SK-N-SH (cell line): ENCODE data around the gene ZNF225. TPM values are rescaled to one million over a fixed set of nuclear protein-coding genes. Genes with fewer than 3 reads are reported as not detected.
A peak's percentile ranks its signal among the peaks of the same experiment; 100 is the strongest.

Experiments used
- CTCF ChIA-PET: fragments of 300-600, 350-600 bp; formaldehyde crosslinking; extraction: SDS; loops from one replicate; lab custom pipeline; 2021; lab: Yijun Ruan, JAX
- POLR2A ChIA-PET: fragments of 350-600 bp; sonication (Branson Sonifier 250); formaldehyde crosslinking; extraction: SDS; loops from one replicate; lab custom pipeline; 2020; ENCODE audit warnings: antibody characterized with exemption, inconsistent platforms; lab: Yijun Ruan, JAX
- DNase-seq: peaks from one replicate; pipeline ENCODE4 v3.0.0; 2012
- H2AFZ ChIP-seq: fragments of 200-600 bp; sonication (generic); 2 replicates; pipeline ENCODE4 v1.8.1; 2016; ENCODE audit warnings: antibody characterized with exemption, mild to moderate bottlenecking, low read depth
- H3F3A ChIP-seq: fragments of 200-600 bp; sonication (generic); replicated peaks from 2 replicates; pipeline ENCODE3; 2016; ENCODE audit warnings: antibody characterized with exemption, mild to moderate bottlenecking; ENCODE audit not compliant: insufficient read depth
- H3K27ac ChIP-seq, 2 experiments: fragments of 200-500 bp in 1 of 2; fragments of 200-600 bp in 1 of 2; sonication (Bioruptor generic) in 1 of 2; sonication (generic), shearing (Covaris generic) in 1 of 2; 2 replicates each; pipeline versions ENCODE4 v1.5.1 to v1.6.1; 2014 to 2016; ENCODE audit warnings: low read depth in 2 of 2, inconsistent platforms in 1 of 2, low read length in 1 of 2, mild to moderate bottlenecking in 1 of 2, mixed read lengths in 1 of 2
- H3K27me3 ChIP-seq: fragments of 200-600 bp; sonication (generic), shearing (Covaris generic); 2 replicates; pipeline ENCODE4 v1.6.1; 2016; ENCODE audit warnings: mixed run types; ENCODE audit not compliant: insufficient read depth
- H3K36me3 ChIP-seq, 2 experiments: fragments of 200-500 bp in 1 of 2; fragments of 200-600 bp in 1 of 2; sonication (Bioruptor generic) in 1 of 2; sonication (generic) in 1 of 2; replicated peaks in 1 of 2; 2 replicates each; pipeline versions ENCODE3 to v1.5.1; 2014 to 2016; ENCODE audit warnings: low read length in 1 of 2, mild to moderate bottlenecking in 1 of 2; ENCODE audit not compliant: insufficient read depth in 2 of 2, control insufficient read depth in 1 of 2
- H3K4me1 ChIP-seq, 2 experiments: fragments of 200-500 bp in 1 of 2; fragments of 200-600 bp in 1 of 2; sonication (Bioruptor generic) in 1 of 2; sonication (generic), shearing (Covaris generic) in 1 of 2; 2 replicates each; pipeline versions ENCODE4 v1.5.1 to v1.6.1; 2014 to 2016; ENCODE audit warnings: low read depth in 1 of 2, low read length in 1 of 2, mixed run types in 1 of 2; ENCODE audit not compliant: insufficient read depth in 2 of 2, control insufficient read depth in 1 of 2
- H3K4me2 ChIP-seq: fragments of 200-600 bp; sonication (generic), shearing (Covaris generic); 2 replicates; pipeline ENCODE4 v1.6.1; 2017; ENCODE audit warnings: mixed run types
- H3K4me3 ChIP-seq, 2 experiments: fragments of 200-500 bp in 1 of 2; fragments of 200-600 bp in 1 of 2; sonication (Bioruptor generic) in 1 of 2; sonication (generic), shearing (Covaris generic) in 1 of 2; 2 replicates each; pipeline versions ENCODE4 v1.5.1 to v1.8.1; 2014 to 2016; ENCODE audit warnings: low read depth in 2 of 2, inconsistent platforms in 1 of 2, low read length in 1 of 2, mild to moderate bottlenecking in 1 of 2, mixed read lengths in 1 of 2, moderate library complexity in 1 of 2
- H3K79me2 ChIP-seq: fragments of 200-600 bp; sonication (generic); 2 replicates; pipeline ENCODE4 v1.8.1; 2017; ENCODE audit warnings: mild to moderate bottlenecking; ENCODE audit not compliant: insufficient read depth
- H3K9ac ChIP-seq: fragments of 200-600 bp; sonication (generic); 2 replicates; pipeline ENCODE4 v1.6.1; 2017; ENCODE audit warnings: mixed run types
- H3K9me2 ChIP-seq: fragments of 200-600 bp; sonication (generic); 2 replicates; pipeline ENCODE4 v1.6.1; 2017; ENCODE audit warnings: mixed run types
- H3K9me3 ChIP-seq: fragments of 200-600 bp; sonication (generic); 2 replicates; pipeline ENCODE4 v1.6.1; 2017; ENCODE audit warnings: mixed run types, mild to moderate bottlenecking, moderate library complexity
- H4K20me1 ChIP-seq: fragments of 200-600 bp; sonication (generic); 2 replicates; pipeline ENCODE4 v1.6.1; 2017; ENCODE audit warnings: mild to moderate bottlenecking, mixed run types; ENCODE audit not compliant: insufficient read depth
- CHD2 ChIP-seq: fragments of 150-350 bp; IDR thresholded peaks from 2 replicates; pipeline ENCODE4 v1.6.1; 2018; ENCODE audit warnings: low read length; ENCODE audit not compliant: partially characterized antibody
- EP300 ChIP-seq, 2 experiments: IDR thresholded peaks; 2 replicates each; pipeline versions ENCODE4 v1.4.0 to v1.6.1; 2012; ENCODE audit warnings: borderline replicate concordance in 1 of 2, low read depth in 1 of 2, low read length in 1 of 2
- EZH2phosphoT487 ChIP-seq: fragments of 200-600 bp; sonication (generic); IDR thresholded peaks from 2 replicates; pipeline ENCODE4 v1.6.1; 2017; ENCODE audit warnings: low read depth, mixed run types, mild to moderate bottlenecking, antibody characterized with exemption, moderate library complexity, borderline replicate concordance
- FOSL2 ChIP-seq: IDR thresholded peaks from 2 replicates; pipeline ENCODE4 v1.4.0; 2012; ENCODE audit warnings: low read depth, mild to moderate bottlenecking, moderate library complexity, borderline replicate concordance
- GABPA ChIP-seq: IDR thresholded peaks from 2 replicates; pipeline ENCODE4 v1.4.0; 2012; ENCODE audit warnings: low read depth, mild to moderate bottlenecking
- JUND ChIP-seq: IDR thresholded peaks from 2 replicates; pipeline ENCODE4 v1.4.0; 2012
- MXI1 ChIP-seq: IDR thresholded peaks from 2 replicates; pipeline ENCODE4 v1.6.1; 2012; ENCODE audit warnings: mild to moderate bottlenecking, low read depth, low read length, improper control_type of control experiment
- NRF1 ChIP-seq: IDR thresholded peaks from 2 replicates; pipeline ENCODE4 v1.6.1; 2012; ENCODE audit warnings: low read depth, mild to moderate bottlenecking, low read length
- SIN3A ChIP-seq: IDR thresholded peaks from 2 replicates; pipeline ENCODE4 v1.6.1; 2012; ENCODE audit warnings: low read depth, mild to moderate bottlenecking, low read length, moderate library complexity, borderline replicate concordance
- TAF1 ChIP-seq: IDR thresholded peaks from 2 replicates; pipeline ENCODE4 v1.6.1; 2012; ENCODE audit warnings: low read depth, mild to moderate bottlenecking, low read length, moderate library complexity, borderline replicate concordance
- TEAD4 ChIP-seq: IDR thresholded peaks from 2 replicates; pipeline ENCODE4 v1.4.0; 2012; ENCODE audit warnings: mild to moderate bottlenecking, borderline replicate concordance; ENCODE audit not compliant: insufficient read depth
- YY1 ChIP-seq: IDR thresholded peaks from 2 replicates; pipeline ENCODE4 v1.4.0; 2012; ENCODE audit warnings: low read depth, mild to moderate bottlenecking
- WGBS: methylation state at CpG from one replicate; pipeline ENCODE4 v1.1.6; 2017; ENCODE audit warnings: low lambda C conversion rate; 5-methylcytosine and 5-hydroxymethylcytosine counted together
- polyA plus RNA-seq, 3 experiments: library from polyadenylated mRNA; depleted of rRNA; stranded (reverse); fragments of >200 nt; gene quantifications; 2 replicates each; pipeline ENCODE4 v1.2.3, GENCODE V29; 2012
- TF ChIP-seq, protein P1 (sequence below): IDR thresholded peaks from 2 replicates; pipeline ENCODE4; 2012
- TF ChIP-seq, protein P2 (sequence below): fragments of 150-350 bp; IDR thresholded peaks from 2 replicates; pipeline ENCODE4 v1.6.1; 2017; ENCODE audit warnings: antibody characterized with exemption, low read length, low read depth, borderline replicate concordance
- TF ChIP-seq, protein P3 (sequence below): fragments of 150-350 bp; IDR thresholded peaks from 2 replicates; pipeline ENCODE4 v1.6.1; 2016; ENCODE audit warnings: mild to moderate bottlenecking, low read depth, low read length

Gene ZNF225
- polyA plus RNA-seq, 1 of the 3 experiments (the other 2 are of a cell fraction): 1.2 TPM

DNA sequence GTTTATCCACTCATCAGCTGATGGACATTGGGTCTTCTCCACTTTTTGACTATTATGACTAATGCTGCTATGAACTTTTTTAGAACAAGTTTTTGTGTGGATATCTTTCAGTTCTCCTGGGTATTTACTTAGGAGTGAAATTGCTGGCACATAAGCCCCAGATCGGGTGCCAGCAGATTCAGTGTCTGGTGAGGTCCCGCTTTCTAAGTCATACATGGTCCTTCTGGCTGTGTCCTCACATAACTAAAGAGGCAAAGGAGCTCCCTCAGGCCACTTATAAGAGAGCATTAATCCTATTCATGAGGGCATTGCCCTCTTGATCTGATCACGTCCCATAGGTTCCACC, 51.1 kb downstream of the ZNF225 start:
- POLR2A ChIA-PET: interaction anchor here (0.8 to 2.0 kb wide), 7 partner anchors 10 to 139 kb away, joined by 3 to 15 read pairs (median 5); partner anchors contain the start of genes ZNF223, ZNF225 and ZNF227
- no peak for DNase-seq
- Histone ChIP-seq H3K27ac (peak overlapping the region; percentile 79 to 85; a peak in 3 of 4 replicates), H3K36me3 (peaks cover 24 to 29% of the 10 kb centered on the region in 2 experiments), H3K4me2 (peak overlapping the region; percentile 91), H3K9ac (no peak overlapping the region), H3K4me1 (peaks cover 0 to 7% of the 10 kb centered on the region in 2 experiments; a peak in 2 of 4 replicates), H4K20me1 (no peaks in the 10 kb centered on the region), H3K27me3 (no peaks in the 10 kb centered on the region), H3K4me3 (peak overlapping the region; percentile 73 to 98), H2AFZ (peak overlapping the region; percentile 96), H3F3A (peaks cover 12% of the 10 kb centered on the region), H3K9me2 (no peaks in the 10 kb centered on the region), H3K79me2 (peaks cover 41% of the 10 kb centered on the region), H3K9me3 (no peaks in the 10 kb centered on the region; the same call in 1 of the 2 replicates)
- CTCF ChIA-PET: interaction anchor here (0.8 to 1.0 kb wide), 2 partner anchors 52 to 84 kb away, joined by 3 read pairs; no protein-coding TSS in a partner anchor
- 18% methylated on average over 3 of the region's 3 CpGs for WGBS
- TF ChIP-seq, protein P1, sequence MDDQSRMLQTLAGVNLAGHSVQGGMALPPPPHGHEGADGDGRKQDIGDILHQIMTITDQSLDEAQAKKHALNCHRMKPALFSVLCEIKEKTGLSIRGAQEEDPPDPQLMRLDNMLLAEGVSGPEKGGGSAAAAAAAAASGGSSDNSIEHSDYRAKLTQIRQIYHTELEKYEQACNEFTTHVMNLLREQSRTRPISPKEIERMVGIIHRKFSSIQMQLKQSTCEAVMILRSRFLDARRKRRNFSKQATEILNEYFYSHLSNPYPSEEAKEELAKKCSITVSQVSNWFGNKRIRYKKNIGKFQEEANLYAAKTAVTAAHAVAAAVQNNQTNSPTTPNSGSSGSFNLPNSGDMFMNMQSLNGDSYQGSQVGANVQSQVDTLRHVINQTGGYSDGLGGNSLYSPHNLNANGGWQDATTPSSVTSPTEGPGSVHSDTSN: no peak
- TF ChIP-seq, protein P2, sequence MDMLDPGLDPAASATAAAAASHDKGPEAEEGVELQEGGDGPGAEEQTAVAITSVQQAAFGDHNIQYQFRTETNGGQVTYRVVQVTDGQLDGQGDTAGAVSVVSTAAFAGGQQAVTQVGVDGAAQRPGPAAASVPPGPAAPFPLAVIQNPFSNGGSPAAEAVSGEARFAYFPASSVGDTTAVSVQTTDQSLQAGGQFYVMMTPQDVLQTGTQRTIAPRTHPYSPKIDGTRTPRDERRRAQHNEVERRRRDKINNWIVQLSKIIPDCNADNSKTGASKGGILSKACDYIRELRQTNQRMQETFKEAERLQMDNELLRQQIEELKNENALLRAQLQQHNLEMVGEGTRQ: no peak
- TF ChIP-seq TAF1: no peak
- no peak for TF ChIP-seq SIN3A
- TF ChIP-seq EP300 (IDR thresholded peaks at IDR 0.05; ENCODE audit: borderline replicate concordance in 1 of 2, low read depth in 1 of 2, low read length in 1 of 2): no peak
- TF ChIP-seq CHD2: no peak
- no peak for TF ChIP-seq FOSL2
- TF ChIP-seq, protein P3, sequence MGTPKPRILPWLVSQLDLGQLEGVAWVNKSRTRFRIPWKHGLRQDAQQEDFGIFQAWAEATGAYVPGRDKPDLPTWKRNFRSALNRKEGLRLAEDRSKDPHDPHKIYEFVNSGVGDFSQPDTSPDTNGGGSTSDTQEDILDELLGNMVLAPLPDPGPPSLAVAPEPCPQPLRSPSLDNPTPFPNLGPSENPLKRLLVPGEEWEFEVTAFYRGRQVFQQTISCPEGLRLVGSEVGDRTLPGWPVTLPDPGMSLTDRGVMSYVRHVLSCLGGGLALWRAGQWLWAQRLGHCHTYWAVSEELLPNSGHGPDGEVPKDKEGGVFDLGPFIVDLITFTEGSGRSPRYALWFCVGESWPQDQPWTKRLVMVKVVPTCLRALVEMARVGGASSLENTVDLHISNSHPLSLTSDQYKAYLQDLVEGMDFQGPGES: no peak
- TF ChIP-seq GABPA: no peak
- no peak for TF ChIP-seq JUND

DNA sequence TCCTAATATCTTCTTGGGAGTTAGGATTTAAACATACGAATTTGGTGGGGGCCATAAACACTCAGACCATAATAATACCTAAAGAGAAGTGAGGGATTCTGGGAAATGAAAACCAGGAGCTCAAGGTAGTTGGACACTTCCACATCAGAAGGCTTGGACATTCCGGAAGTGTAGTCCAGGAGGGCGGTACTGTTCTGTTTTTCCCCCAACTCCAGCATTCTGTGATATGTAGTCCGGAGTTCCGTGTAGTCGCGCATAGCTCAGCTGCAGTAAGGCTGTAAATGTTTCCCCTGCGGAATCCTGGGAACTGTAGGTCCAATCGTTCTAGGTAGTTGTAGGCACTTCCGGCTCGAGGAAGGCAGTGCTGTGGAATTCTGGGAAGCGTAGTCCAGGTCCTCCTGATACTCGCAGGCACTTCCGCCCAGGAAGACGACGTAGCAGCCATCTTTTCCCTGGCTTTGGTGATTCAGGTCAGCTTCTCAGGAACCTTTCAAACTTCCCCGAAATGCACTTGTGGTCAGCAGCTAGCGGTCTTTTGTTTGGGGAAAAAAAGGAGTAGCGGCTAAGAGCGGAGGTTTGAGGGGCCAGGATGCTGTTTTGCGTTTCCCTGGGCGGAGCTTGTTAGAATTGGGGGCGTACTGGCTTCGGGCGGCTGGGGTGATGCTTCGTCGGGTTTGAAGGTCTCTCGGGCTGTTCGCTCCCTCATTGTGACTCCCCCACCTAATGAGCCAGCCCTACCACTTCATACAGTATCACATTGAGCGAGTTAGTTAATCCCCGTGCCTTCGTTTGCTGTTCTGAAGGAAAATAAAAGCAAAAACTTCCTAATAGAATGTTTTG, 51.7 kb downstream of the ZNF225 start, which contains the start of gene ZNF226:
Gene ZNF226 (plus strand): TSS at position 428 of the 840 bp plus-strand sequence. CDS start 4,981 bp downstream, outside the sequence.
- Histone ChIP-seq H3F3A (peaks cover 12% of the 10 kb centered on the region), H3K27ac (peak within 1 kb of the TSS; percentile 85 to 88), H3K27me3 (no peaks in the 10 kb centered on the region), H3K9ac (peak within 1 kb of the TSS; percentile 89), H3K4me1 (peaks cover 0 to 7% of the 10 kb centered on the region in 2 experiments; a peak in 2 of 4 replicates), H3K9me2 (no peaks in the 10 kb centered on the region), H3K4me3 (peak within 1 kb of the TSS; percentile 73 to 98), H3K9me3 (no peaks in the 10 kb centered on the region; the same call in 1 of the 2 replicates), H3K79me2 (peaks cover 47% of the 10 kb centered on the region), H4K20me1 (no peaks in the 10 kb centered on the region), H3K4me2 (peak within 1 kb of the TSS; percentile 91), H2AFZ (peak within 1 kb of the TSS; percentile 96), H3K36me3 (peaks cover 30 to 35% of the 10 kb centered on the region in 2 experiments)
- CTCF ChIA-PET: interaction anchor here (0.8 to 1.0 kb wide), 2 partner anchors 52 to 85 kb away, joined by 3 read pairs; no protein-coding TSS in a partner anchor
- DNase-seq: peak; percentile 78
- WGBS: under 1% methylated on average over 29 of the region's 32 CpGs
- POLR2A ChIA-PET: interaction anchor here (0.8 to 2.0 kb wide), 8 partner anchors 10 to 139 kb away, joined by 3 to 15 read pairs (median 4); partner anchors contain the start of genes ZNF223, ZNF225 and ZNF227
- TF ChIP-seq YY1 (peak; percentile 94), TEAD4 (no peak), CHD2 (peak; percentile 96), EZH2phosphoT487 (no peak), TAF1 (peak; percentile 46; the same call in 1 of the 2 replicates), MXI1 (peak; percentile 55; the same call in 1 of the 2 replicates), SIN3A (peak; percentile 85; the same call in 1 of the 2 replicates), NRF1 (no peak)
- TF ChIP-seq, protein P3: no peak
